Choroid plexus epithelial cell (primary cell): ENCODE data around the gene GPAT3.

Source experiments
- DNase-seq: peaks from one replicate; pipeline ENCODE4 v3.0.0-alpha.2; 2010; ENCODE audit warnings: low read depth
- H3K4me3 ChIP-seq: 2 replicates; pipeline ENCODE4 v1.5.1; 2011; ENCODE audit warnings: low read depth, mild to moderate bottlenecking, control low read depth, low read length, moderate library complexity
- TF ChIP-seq, protein P1 (sequence below): conservative IDR thresholded peaks from 2 replicates; pipeline ENCODE4 v1.5.1; 2011; ENCODE audit warnings: low read depth, mild to moderate bottlenecking, control low read depth, inconsistent platforms, low read length, moderate library complexity

Gene GPAT3

DNA sequence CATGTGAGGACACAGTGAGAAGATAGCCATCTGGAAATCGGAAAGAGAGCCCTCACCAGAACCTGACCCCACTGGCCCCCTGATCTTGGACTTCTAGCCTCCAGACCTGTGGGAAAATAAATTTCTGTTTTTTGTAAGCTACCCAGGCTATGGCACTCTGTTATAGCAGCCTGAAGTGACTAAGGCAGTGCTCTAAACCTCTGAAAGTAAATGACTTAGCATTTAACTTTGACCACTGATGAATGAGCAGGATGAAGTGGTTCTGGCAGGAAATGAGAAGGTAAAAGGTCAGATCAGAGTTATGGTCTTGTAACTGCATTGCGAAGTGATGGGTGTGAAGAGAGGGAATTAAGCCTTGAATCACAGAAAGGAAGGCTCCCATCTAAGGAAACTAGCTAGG, 17.0 kb downstream of the GPAT3 start:
- DNase-seq, result peak; percentile 72
- H3K4me3 ChIP-seq, result no peak overlapping the region
- TF ChIP-seq, protein P1, sequence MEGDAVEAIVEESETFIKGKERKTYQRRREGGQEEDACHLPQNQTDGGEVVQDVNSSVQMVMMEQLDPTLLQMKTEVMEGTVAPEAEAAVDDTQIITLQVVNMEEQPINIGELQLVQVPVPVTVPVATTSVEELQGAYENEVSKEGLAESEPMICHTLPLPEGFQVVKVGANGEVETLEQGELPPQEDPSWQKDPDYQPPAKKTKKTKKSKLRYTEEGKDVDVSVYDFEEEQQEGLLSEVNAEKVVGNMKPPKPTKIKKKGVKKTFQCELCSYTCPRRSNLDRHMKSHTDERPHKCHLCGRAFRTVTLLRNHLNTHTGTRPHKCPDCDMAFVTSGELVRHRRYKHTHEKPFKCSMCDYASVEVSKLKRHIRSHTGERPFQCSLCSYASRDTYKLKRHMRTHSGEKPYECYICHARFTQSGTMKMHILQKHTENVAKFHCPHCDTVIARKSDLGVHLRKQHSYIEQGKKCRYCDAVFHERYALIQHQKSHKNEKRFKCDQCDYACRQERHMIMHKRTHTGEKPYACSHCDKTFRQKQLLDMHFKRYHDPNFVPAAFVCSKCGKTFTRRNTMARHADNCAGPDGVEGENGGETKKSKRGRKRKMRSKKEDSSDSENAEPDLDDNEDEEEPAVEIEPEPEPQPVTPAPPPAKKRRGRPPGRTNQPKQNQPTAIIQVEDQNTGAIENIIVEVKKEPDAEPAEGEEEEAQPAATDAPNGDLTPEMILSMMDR, result no peak

DNA sequence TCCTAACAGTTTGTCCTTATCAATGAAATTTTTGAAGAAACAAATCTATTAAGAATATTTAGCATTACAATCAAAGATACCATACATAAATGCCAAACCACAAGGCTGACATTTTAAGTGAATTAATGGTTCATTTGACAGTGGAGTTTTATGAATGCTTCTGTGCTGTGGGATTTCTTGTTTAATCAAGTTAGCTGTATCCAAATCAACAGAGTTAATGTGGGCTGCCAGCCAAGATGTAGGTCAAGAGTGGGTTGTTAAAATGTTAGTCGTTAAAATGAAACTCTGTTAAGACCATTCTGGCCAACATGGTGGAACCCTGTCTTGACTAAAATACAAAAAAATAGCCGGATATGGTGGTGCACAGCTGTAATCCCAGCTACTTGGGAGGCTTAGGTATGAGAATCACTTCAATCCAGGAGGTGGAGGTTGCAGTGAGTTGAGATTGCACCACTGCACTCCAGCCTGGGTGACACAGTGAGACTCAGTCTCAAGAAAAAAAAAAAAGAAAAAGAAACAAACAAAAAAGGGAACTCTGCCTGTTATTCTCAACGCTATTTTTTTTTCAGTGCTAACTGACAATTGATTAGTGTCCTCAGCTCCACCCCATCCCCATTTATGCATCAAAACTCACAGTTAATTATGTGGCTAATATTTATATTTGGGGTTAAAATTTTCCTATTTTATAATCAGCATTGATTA, 20.2 kb downstream of the GPAT3 start:
- TF ChIP-seq, protein P1, result no peak

DNA sequence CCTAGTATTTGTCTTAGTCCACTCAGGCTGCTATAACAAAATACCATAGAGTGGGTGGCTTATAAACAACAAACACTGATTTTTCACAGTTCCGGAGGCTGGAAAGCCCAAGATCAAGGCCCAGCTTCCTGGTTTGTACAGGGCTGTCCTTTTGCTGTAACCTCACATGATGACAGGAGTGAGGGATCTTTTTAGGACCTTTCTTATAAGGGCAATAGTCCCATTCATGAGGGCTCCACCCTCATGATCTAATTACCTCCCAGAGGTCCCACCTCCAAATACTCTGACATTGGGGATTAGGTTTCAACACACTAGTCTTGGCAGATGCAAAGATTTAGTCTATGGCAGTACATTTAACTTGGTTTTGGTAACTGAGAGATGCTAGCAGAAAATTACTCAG, 20.9 kb downstream of the GPAT3 start:
- no peak for DNase-seq
- TF ChIP-seq, protein P1, result no peak
- H3K4me3 ChIP-seq, result no peak overlapping the region

More for the DNA sequence above, 20.2 kb downstream of the GPAT3 start:
- DNase-seq, result no peak
- no peak overlapping the region for H3K4me3 ChIP-seq

- no peak for DNase-seq
- H3K4me3 ChIP-seq, result no peak overlapping the region
- TF ChIP-seq, protein P1, result no peak
Observed at GRCh38 chr4:83558059-83558653, 22.2 kb downstream of the GPAT3 start.

GRCh38 chr4:83558680-83559079, 22.8 kb downstream of the GPAT3 start:
- TF ChIP-seq, protein P1, result no peak
- no peak overlapping the region for H3K4me3 ChIP-seq
- peak; percentile 32 for DNase-seq

DNA sequence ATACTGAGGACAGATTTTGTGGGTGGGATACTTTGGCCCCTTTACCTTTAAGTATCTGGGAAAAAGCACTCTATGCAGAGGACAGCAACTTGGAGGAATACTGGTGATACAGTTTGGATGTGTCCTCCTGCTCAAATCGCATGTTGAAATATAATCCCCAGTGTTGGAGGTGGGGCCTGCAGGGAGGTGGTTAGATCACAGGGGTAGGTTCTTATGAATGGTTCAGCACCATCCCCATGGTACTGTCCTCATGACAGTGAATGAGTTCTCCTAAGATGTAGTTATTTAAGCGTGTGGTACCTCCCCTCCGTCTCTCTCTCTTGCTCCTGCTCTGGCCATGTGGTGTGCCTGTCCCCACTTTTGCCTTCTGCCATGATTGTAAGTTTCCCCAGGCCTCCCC, 24.6 kb downstream of the GPAT3 start:
- no peak overlapping the region for H3K4me3 ChIP-seq
- TF ChIP-seq, protein P1, result no peak
- no peak for DNase-seq

DNA sequence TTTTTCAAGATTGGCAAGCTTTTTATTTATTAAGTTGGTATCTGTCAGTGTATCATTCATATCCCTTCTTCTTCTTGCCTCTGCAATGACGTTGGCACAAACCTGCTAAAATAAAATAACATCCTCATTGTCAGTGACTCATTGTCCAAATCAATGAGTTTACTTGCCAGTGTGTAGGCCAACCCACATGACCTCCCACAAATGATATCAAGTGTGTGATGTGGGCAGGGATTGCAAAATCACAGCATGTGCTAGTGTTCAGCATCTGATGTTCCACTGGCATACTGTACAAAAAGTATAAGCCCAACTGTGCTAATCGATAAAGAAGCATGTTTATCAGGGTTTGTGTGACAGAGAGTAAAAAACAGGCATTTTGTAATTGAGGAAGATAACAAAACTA, 25.5 kb downstream of the GPAT3 start:
- no peak overlapping the region for H3K4me3 ChIP-seq
- DNase-seq, result peak; percentile 36
- TF ChIP-seq, protein P1, result no peak
